Measurements from ENCODE around the gene GEMIN8.

Gene GEMIN8, protein sequence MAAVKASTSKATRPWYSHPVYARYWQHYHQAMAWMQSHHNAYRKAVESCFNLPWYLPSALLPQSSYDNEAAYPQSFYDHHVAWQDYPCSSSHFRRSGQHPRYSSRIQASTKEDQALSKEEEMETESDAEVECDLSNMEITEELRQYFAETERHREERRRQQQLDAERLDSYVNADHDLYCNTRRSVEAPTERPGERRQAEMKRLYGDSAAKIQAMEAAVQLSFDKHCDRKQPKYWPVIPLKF

DNA sequence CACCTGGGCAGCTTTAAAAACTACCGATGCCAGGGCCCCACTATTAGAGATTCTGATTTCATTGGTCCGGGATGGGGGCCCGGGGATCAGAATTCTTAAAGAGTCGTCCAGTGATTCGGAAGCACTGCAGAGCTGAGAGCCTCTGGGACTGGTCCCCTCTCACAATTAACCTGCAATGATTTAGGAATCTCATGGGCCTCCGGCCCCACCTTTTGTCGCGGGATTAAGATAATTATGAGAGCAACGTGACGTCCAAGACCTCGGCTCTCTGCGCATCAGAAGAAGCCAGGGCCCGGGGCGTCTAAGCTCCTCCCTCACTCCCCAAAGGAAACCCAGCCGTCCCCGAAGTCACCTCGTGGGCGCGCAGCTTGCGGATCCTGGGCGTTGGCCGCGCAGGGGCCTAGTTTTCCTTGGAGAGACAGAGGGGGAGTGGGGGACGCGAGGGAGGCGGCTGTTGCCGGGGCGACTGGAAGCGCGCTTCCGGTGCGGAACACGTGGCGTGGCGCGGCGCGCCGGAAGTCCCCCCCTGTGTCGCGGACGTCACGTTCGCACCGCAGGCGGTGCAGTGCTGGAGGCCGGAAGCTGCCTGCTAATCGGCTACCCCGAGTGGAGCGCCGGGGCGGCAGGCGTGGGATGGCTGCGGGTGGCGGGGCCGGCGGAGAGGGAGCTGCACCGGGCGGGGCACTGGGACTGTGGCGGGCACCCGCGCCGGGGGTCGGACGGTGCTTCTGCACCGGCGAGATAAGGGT, at the start of gene GEMIN8:
Gene GEMIN8, minus strand, starts transcription at position 468 of the 749 bp plus-strand sequence. CDS start 8,414 bp downstream, outside the sequence.
- Histone ChIP-seq H3K27me3 (ENCODE audit: control insufficient read depth, insufficient read depth, low read length) (no peaks in the 10 kb centered on the region), H3K36me3 (ENCODE audit: control insufficient read depth, low read depth, low read length) (no peaks in the 10 kb centered on the region), H3K9me3 (ENCODE audit: control insufficient read depth, low read depth, low read length) (no peaks in the 10 kb centered on the region), H3K4me1 (ENCODE audit: control insufficient read depth, low read depth, low read length) (peaks cover 47% of the 10 kb centered on the region), H3K27ac (ENCODE audit: low read length) (peak within 1 kb of the TSS; percentile 79), H3K9ac (ENCODE audit: low read length) (peak within 1 kb of the TSS; percentile 88), H3K4me3 (ENCODE audit: low read length) (peak within 1 kb of the TSS; percentile 85)

DNA sequence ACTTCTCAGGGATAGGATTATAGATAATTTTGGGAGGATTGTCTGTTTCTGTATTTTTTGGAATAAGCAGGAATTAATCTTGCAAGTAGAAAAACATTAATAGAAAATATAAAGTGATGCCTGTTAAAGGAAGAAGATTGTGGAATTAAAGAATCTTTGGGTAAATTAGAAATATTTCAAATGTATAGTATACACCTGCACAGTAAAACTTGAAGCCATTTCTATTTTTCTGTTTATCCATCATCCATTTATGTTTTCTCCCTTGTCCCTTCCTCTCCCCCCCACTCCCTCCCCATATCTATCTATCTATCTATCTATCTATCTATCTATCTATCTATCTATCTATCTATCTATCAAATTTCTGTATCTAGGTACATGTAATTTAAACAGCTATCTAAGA, 46.9 kb upstream of the GEMIN8 start:
- H3K27ac ChIP-seq (ENCODE audit: low read length), result no peak overlapping the region
- no peaks in the 10 kb centered on the region for H3K4me1 ChIP-seq (ENCODE audit: control insufficient read depth, low read depth, low read length)
- H3K27me3 ChIP-seq (ENCODE audit: control insufficient read depth, insufficient read depth, low read length), result no peaks in the 10 kb centered on the region
- no peaks in the 10 kb centered on the region for H3K9me3 ChIP-seq (ENCODE audit: control insufficient read depth, low read depth, low read length)
- no peak overlapping the region for H3K4me3 ChIP-seq (ENCODE audit: low read length)
- H3K9ac ChIP-seq (ENCODE audit: low read length), result no peak overlapping the region
- no peaks in the 10 kb centered on the region for H3K36me3 ChIP-seq (ENCODE audit: control insufficient read depth, low read depth, low read length)

DNA sequence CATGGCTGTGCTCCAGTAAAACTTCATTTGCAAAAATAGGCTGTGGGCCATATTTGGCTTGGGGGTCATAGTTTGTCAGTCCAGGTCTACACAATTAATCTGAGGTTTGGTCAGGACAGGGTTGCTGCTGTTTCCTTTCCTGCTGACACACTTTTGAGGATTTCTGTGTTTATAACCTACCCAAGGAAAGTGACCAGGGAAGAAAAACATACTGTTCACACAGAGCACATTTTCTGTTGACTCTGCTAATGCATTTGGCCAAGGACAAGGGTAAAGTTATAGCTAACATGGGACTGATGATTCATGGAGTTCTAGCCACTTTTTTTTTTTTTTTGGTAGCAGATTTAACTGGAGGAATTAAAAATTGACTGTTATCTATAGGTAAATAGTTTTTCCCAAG, 43.9 kb upstream of the GEMIN8 start:
- Histone ChIP-seq H3K27ac (ENCODE audit: low read length) (no peak overlapping the region), H3K36me3 (ENCODE audit: control insufficient read depth, low read depth, low read length) (no peaks in the 10 kb centered on the region), H3K4me1 (ENCODE audit: control insufficient read depth, low read depth, low read length) (no peaks in the 10 kb centered on the region), H3K9me3 (ENCODE audit: control insufficient read depth, low read depth, low read length) (no peaks in the 10 kb centered on the region), H3K9ac (ENCODE audit: low read length) (no peak overlapping the region), H3K4me3 (ENCODE audit: low read length) (no peak overlapping the region), H3K27me3 (ENCODE audit: control insufficient read depth, insufficient read depth, low read length) (no peaks in the 10 kb centered on the region)

DNA sequence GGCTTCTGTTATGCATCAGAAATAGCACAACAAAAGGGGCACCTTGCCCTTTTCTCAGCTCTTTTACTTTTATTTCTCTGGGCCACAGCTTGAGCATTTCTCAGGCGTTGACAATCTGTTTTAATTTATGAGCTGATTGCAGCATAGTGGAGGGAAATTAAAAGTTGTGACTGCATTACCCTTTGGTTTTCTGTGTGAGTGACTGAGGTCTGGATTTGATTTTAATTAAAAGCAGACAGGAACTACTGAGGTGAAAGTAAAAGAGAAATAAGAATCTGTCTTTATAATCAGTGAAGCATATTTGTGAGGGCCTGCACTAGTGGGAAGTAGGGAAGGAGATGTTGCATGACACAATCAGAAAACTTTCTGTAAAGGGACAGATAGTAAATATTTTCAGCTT, 43.4 kb upstream of the GEMIN8 start:
- Histone ChIP-seq H3K9ac (ENCODE audit: low read length) (no peak overlapping the region), H3K4me1 (ENCODE audit: control insufficient read depth, low read depth, low read length) (no peaks in the 10 kb centered on the region), H3K27ac (ENCODE audit: low read length) (no peak overlapping the region), H3K36me3 (ENCODE audit: control insufficient read depth, low read depth, low read length) (no peaks in the 10 kb centered on the region), H3K4me3 (ENCODE audit: low read length) (no peak overlapping the region), H3K27me3 (ENCODE audit: control insufficient read depth, insufficient read depth, low read length) (no peaks in the 10 kb centered on the region), H3K9me3 (ENCODE audit: control insufficient read depth, low read depth, low read length) (no peaks in the 10 kb centered on the region)

DNA sequence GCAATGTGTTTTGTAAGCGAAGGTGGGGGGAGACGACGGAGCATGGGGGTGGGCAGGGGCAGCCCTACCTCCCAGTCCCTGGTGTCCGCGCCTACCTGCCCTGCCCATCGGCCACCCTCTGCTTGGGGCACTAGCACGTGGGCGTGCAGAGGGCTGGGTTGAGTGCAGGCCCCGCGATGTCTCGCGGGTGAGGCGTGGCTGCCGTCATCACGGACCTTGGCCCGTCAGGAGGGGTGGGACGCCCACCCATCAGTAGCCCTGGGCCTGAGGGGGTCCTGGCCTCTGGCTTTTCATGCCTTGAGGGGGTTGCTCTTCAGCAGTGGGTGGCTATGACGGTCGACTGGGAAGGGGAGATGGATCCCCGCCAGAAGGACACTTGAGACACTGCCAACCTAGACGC, 36.1 kb upstream of the GEMIN8 start:
- no peaks in the 10 kb centered on the region for H3K9me3 ChIP-seq (ENCODE audit: control insufficient read depth, low read depth, low read length)
- no peaks in the 10 kb centered on the region for H3K27me3 ChIP-seq (ENCODE audit: control insufficient read depth, insufficient read depth, low read length)
- H3K27ac ChIP-seq (ENCODE audit: low read length), result no peak overlapping the region
- no peaks in the 10 kb centered on the region for H3K36me3 ChIP-seq (ENCODE audit: control insufficient read depth, low read depth, low read length)
- H3K4me1 ChIP-seq (ENCODE audit: control insufficient read depth, low read depth, low read length), result no peaks in the 10 kb centered on the region
- no peak overlapping the region for H3K4me3 ChIP-seq (ENCODE audit: low read length)
- H3K9ac ChIP-seq (ENCODE audit: low read length), result no peak overlapping the region

DNA sequence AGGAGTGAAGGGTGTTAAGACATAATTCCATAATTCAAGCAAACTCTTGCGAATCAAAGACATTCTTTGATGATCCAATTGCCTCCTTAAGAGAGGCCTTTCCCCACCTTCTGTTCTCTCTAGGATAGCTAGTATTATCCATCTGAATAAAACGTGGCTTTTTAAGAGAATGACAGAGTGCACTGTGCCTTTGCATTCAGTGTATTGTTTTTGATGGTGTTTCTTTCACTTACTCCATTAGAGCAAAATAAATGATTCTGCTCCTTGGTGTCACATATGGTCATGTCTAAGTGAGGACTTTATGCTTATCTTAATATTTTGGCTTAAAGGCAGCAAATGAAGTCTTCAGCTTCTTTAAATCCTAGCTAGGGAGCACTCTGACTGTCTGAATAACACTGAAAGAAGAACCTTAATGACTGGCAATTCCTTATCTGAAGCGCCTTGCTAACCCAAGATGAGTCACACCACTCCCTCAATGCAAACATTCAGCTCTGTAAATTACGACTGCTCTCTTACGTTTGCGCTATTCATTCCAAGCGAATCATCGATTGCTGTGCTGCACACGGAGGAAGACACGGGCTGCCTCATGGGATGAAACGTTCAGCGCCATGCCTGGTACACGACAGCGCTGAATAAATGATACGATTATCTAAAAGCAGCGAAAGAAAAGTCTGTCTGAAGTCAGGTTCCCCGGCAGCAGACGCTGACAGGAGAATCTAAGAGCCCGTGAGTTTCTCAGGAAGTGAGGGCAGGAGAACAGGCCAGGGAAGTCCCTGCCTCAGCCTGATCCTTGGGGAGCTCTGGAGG, 35.1 kb upstream of the GEMIN8 start:
- Histone ChIP-seq H3K9ac (ENCODE audit: low read length) (no peak overlapping the region), H3K9me3 (ENCODE audit: control insufficient read depth, low read depth, low read length) (no peaks in the 10 kb centered on the region), H3K27me3 (ENCODE audit: control insufficient read depth, insufficient read depth, low read length) (no peaks in the 10 kb centered on the region), H3K4me1 (ENCODE audit: control insufficient read depth, low read depth, low read length) (no peaks in the 10 kb centered on the region), H3K27ac (ENCODE audit: low read length) (no peak overlapping the region), H3K4me3 (ENCODE audit: low read length) (no peak overlapping the region), H3K36me3 (ENCODE audit: control insufficient read depth, low read depth, low read length) (no peaks in the 10 kb centered on the region)

DNA sequence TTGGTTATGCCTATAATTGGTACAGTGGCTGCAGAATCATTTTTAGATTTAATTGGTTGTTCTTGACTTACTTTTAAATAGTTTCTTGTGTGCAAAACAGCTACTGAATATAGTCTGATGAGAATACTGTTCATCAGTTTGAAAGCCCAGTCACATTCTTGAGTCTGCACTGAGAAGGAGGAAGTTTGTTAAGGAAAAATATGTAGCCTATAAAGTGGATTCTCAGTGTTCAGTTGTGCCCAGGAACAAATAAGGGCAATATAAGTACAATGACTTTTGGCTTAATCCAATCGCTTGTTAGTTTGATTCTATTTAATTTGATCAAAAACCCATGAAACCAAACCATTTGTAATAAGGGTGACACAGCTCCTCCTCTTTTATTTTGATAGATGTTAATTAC, 32.8 kb upstream of the GEMIN8 start:
- no peaks in the 10 kb centered on the region for H3K27me3 ChIP-seq (ENCODE audit: control insufficient read depth, insufficient read depth, low read length)
- no peak overlapping the region for H3K4me3 ChIP-seq (ENCODE audit: low read length)
- no peaks in the 10 kb centered on the region for H3K36me3 ChIP-seq (ENCODE audit: control insufficient read depth, low read depth, low read length)
- peaks cover 5% of the 10 kb centered on the region for H3K4me1 ChIP-seq (ENCODE audit: control insufficient read depth, low read depth, low read length)
- H3K9ac ChIP-seq (ENCODE audit: low read length), result no peak overlapping the region
- H3K27ac ChIP-seq (ENCODE audit: low read length), result no peak overlapping the region
- no peaks in the 10 kb centered on the region for H3K9me3 ChIP-seq (ENCODE audit: control insufficient read depth, low read depth, low read length)

DNA sequence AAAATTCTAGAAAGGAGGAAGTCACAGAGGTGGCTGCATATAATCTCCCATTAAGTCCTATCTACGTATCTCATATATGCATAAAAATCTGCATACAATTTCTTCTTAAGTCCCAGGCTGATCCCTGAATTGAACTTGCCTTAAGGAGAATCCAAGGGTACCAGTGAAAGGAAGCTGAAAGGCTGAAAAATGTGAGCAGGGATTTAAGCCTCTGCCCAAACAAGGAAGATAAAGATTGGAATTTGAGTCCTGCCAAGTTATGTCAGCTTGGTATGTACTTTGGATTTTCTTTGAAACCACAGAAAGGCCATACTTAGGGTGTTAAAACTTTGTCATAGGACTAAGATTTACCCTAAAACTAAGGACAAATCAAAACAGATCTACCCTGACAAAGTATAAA, 26.5 kb upstream of the GEMIN8 start:
- H3K4me1 ChIP-seq (ENCODE audit: control insufficient read depth, low read depth, low read length), result peaks cover 7% of the 10 kb centered on the region
- H3K36me3 ChIP-seq (ENCODE audit: control insufficient read depth, low read depth, low read length), result no peaks in the 10 kb centered on the region
- no peak overlapping the region for H3K4me3 ChIP-seq (ENCODE audit: low read length)
- no peak overlapping the region for H3K9ac ChIP-seq (ENCODE audit: low read length)
- H3K9me3 ChIP-seq (ENCODE audit: control insufficient read depth, low read depth, low read length), result no peaks in the 10 kb centered on the region
- no peaks in the 10 kb centered on the region for H3K27me3 ChIP-seq (ENCODE audit: control insufficient read depth, insufficient read depth, low read length)
- no peak overlapping the region for H3K27ac ChIP-seq (ENCODE audit: low read length)

DNA sequence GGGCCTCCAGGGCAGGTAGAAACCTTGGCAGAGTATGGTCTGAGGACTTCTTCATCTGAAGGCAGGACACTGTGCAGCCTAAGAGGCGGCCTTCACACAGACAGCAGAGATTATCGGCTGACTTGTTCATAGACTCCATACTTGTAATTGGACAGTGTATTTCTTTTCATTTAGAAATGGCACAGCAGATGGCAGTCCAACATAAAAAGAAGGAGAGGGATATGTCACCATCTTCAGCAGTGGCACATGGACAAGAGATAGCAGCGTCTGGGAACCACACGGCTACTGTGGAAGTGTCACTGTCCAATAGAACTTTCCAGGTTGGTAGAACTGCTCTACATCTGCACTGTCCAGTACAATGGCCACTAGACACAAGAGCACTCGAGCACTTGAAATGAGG, 21.7 kb upstream of the GEMIN8 start:
- H3K36me3 ChIP-seq (ENCODE audit: control insufficient read depth, low read depth, low read length), result no peaks in the 10 kb centered on the region
- H3K4me3 ChIP-seq (ENCODE audit: low read length), result no peak overlapping the region
- no peaks in the 10 kb centered on the region for H3K9me3 ChIP-seq (ENCODE audit: control insufficient read depth, low read depth, low read length)
- H3K4me1 ChIP-seq (ENCODE audit: control insufficient read depth, low read depth, low read length), result peaks cover 2% of the 10 kb centered on the region
- no peak overlapping the region for H3K27ac ChIP-seq (ENCODE audit: low read length)
- H3K27me3 ChIP-seq (ENCODE audit: control insufficient read depth, insufficient read depth, low read length), result no peaks in the 10 kb centered on the region
- H3K9ac ChIP-seq (ENCODE audit: low read length), result no peak overlapping the region

DNA sequence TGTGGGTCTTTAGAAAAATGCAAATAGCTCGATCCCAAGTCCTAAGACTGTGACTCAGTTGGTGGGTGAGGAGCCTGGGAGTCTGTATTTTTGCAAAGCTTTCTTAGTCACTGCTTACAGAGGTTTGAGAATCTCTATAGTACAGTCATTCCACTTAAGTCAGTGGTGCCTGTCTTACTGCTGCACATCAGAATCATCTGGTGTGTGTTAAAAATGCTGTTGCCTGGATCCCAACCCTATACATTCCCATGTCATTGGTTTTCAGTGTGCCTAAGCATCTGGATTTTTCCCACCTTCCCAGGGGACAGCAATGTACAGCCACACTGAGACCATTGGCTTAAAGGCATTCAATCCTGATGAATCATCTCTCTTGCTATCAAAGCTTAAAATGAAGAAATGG, 21.0 kb upstream of the GEMIN8 start:
- H3K27ac ChIP-seq (ENCODE audit: low read length), result no peak overlapping the region
- H3K27me3 ChIP-seq (ENCODE audit: control insufficient read depth, insufficient read depth, low read length), result no peaks in the 10 kb centered on the region

DNA sequence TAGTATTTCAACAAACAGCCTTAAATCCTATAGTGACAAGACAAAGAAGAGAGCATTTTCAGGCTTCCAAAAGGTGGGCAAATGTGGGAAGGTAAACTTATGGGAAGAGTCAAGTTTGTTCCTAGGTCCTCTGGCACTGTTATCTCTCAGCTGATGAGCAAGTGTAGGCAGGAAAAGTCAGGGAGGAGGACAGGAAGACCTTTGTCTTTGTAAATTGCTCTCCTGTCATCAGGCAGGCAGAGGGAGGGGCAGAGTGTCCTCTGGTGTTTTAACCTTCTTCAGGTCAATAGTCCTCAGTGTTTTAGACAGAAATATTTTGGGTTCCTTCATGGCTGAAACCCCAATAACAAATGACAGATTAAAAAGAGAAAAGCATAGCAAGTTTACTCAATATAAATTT, 13.5 kb upstream of the GEMIN8 start:
- Histone ChIP-seq H3K27me3 (ENCODE audit: control insufficient read depth, insufficient read depth, low read length) (no peaks in the 10 kb centered on the region), H3K4me3 (ENCODE audit: low read length) (no peak overlapping the region), H3K9me3 (ENCODE audit: control insufficient read depth, low read depth, low read length) (no peaks in the 10 kb centered on the region), H3K27ac (ENCODE audit: low read length) (no peak overlapping the region), H3K9ac (ENCODE audit: low read length) (no peak overlapping the region), H3K4me1 (ENCODE audit: control insufficient read depth, low read depth, low read length) (no peaks in the 10 kb centered on the region), H3K36me3 (ENCODE audit: control insufficient read depth, low read depth, low read length) (no peaks in the 10 kb centered on the region)

More for the DNA sequence above, 21.0 kb upstream of the GEMIN8 start:
- H3K9ac ChIP-seq (ENCODE audit: low read length), result no peak overlapping the region
- no peaks in the 10 kb centered on the region for H3K9me3 ChIP-seq (ENCODE audit: control insufficient read depth, low read depth, low read length)
- H3K4me3 ChIP-seq (ENCODE audit: low read length), result no peak overlapping the region
- H3K36me3 ChIP-seq (ENCODE audit: control insufficient read depth, low read depth, low read length), result no peaks in the 10 kb centered on the region
- no peaks in the 10 kb centered on the region for H3K4me1 ChIP-seq (ENCODE audit: control insufficient read depth, low read depth, low read length)

All from iPS-18a (cell line).